ENCODE data around the gene FNDC3B.

DNA sequence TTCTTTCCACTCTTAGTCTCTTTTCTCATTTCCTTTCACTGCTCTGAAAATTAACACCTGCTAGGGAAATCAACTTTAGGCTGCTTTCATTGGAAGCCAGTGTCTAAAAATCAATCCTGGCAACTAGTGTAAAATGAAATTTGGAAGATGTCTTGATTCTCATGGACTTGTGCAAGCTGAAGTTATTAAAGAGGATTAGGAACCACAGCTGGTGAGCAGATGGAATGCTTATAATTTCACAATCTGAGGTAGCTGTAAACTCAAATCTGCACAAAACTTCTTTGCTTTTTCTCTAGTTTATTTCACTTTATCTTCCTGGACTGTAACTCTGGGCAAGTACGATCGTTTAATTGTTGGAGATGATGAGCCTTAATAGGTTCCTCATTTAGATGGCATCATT, 233.3 kb downstream of the FNDC3B start:
- TF ChIP-seq, protein P1, sequence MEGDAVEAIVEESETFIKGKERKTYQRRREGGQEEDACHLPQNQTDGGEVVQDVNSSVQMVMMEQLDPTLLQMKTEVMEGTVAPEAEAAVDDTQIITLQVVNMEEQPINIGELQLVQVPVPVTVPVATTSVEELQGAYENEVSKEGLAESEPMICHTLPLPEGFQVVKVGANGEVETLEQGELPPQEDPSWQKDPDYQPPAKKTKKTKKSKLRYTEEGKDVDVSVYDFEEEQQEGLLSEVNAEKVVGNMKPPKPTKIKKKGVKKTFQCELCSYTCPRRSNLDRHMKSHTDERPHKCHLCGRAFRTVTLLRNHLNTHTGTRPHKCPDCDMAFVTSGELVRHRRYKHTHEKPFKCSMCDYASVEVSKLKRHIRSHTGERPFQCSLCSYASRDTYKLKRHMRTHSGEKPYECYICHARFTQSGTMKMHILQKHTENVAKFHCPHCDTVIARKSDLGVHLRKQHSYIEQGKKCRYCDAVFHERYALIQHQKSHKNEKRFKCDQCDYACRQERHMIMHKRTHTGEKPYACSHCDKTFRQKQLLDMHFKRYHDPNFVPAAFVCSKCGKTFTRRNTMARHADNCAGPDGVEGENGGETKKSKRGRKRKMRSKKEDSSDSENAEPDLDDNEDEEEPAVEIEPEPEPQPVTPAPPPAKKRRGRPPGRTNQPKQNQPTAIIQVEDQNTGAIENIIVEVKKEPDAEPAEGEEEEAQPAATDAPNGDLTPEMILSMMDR (IDR thresholded peaks at IDR 0.05 in 8 of 11, conservative IDR thresholded peaks at IDR 0.05 in 3 of 11), result no peak
- no peak for TF ChIP-seq POLR2AphosphoS5 (IDR thresholded peaks at IDR 0.05)
